Gastroesophageal sphincter (tissue), 4 donors: Measurements from ENCODE around the gene ABCC6. TPM values are rescaled to one million over a fixed set of nuclear protein-coding genes. Genes with fewer than 3 reads are reported as not detected.
"Not testable (repeated sequence)": the region's sequence is repeated elsewhere in the genome, so short reads cannot be mapped to it uniquely, and the experiment has no call there.

Experiments used
- ATAC-seq: fragments of 150-250 bp; one replicate; pipeline ENCODE4 v1.9.1; 2016; ENCODE audit warnings: mild to moderate bottlenecking, moderate library complexity
- H3K27ac ChIP-seq, 4 donors: fragments of 200-600 bp; sonication (generic) in 3 of 4; 1 replicate in 3 of 4; 2 replicates in 1 of 4; pipeline ENCODE4 v1.5.1; 2016 to 2019
- H3K27me3 ChIP-seq: fragments of 200-600 bp; sonication (generic); one replicate; pipeline ENCODE4 v1.5.1; 2019
- H3K36me3 ChIP-seq, 2 donors: fragments of 200-600 bp; sonication (generic); one replicate each; pipeline ENCODE4 v1.5.1; 2019; ENCODE audit warnings: control low read depth in 1 of 2
- H3K4me1 ChIP-seq, 3 donors: fragments of 200-600 bp; sonication (generic); 1 replicate in 2 of 3; 2 replicates in 1 of 3; pipeline ENCODE4 v1.5.1; 2016 to 2019; ENCODE audit warnings: control low read depth in 2 of 3
- H3K4me3 ChIP-seq, 2 donors: fragments of 200-600 bp; sonication (generic); one replicate each; pipeline ENCODE4 v1.5.1; 2019; ENCODE audit warnings: mild to moderate bottlenecking in 1 of 2, moderate library complexity in 1 of 2
- H3K9me3 ChIP-seq, 3 donors: fragments of 200-600 bp; sonication (generic); one replicate each; pipeline ENCODE4 v1.5.1; 2017 to 2019; ENCODE audit warnings: control low read depth in 2 of 3
- EP300 ChIP-seq: sonication (generic); formaldehyde crosslinking; IDR thresholded peaks from one replicate; pipeline ENCODE4 v1.6.1; 2017; ENCODE audit warnings: antibody characterized with exemption, mild to moderate bottlenecking
- POLR2A ChIP-seq, 2 donors: fragments of 450-650 bp; IDR thresholded peaks; one replicate each; pipeline ENCODE4 v1.6.1; 2017; ENCODE audit warnings: antibody characterized with exemption in 2 of 2, mild to moderate bottlenecking in 2 of 2, moderate library complexity in 1 of 2
- POLR2AphosphoS5 ChIP-seq: sonication (generic); formaldehyde crosslinking; IDR thresholded peaks from one replicate; pipeline ENCODE4 v1.6.1; 2017; ENCODE audit warnings: antibody characterized with exemption
- WGBS, 2 donors: methylation state at CpG; one replicate each; pipeline ENCODE4 v1.1.5; 2018; ENCODE audit warnings: low coverage in 1 of 2; 5-methylcytosine and 5-hydroxymethylcytosine counted together
- total RNA-seq, 4 donors: library from RNA; depleted of rRNA; stranded (reverse); fragments of >200 nt; gene quantifications; one replicate each; pipeline ENCODE4 v1.1.0, GENCODE V29; 2016
- TF ChIP-seq, protein P1 (sequence below), 4 experiments: fragments of 200-600 bp in 2 of 4; fragments of 450-650 bp in 2 of 4; sonication (generic) in 1 of 4; IDR thresholded peaks; one replicate each; pipeline ENCODE4 v1.5.1; 2017 to 2019; ENCODE audit warnings: antibody characterized with exemption in 4 of 4, mild to moderate bottlenecking in 2 of 4, moderate library complexity in 2 of 4

The ABCC6 gene
- total RNA-seq, 4 donors from 2014 or later = 0.93 to 1.0 (median 0.94) TPM

- no peaks in the 10 kb centered on the region for H3K4me1 ChIP-seq
- peaks cover 0 to 16% (median 0%) of the 10 kb centered on the region in 3 donors for H3K9me3 ChIP-seq
- H3K36me3 ChIP-seq = no peaks in the 10 kb centered on the region
- TF ChIP-seq, protein P1, sequence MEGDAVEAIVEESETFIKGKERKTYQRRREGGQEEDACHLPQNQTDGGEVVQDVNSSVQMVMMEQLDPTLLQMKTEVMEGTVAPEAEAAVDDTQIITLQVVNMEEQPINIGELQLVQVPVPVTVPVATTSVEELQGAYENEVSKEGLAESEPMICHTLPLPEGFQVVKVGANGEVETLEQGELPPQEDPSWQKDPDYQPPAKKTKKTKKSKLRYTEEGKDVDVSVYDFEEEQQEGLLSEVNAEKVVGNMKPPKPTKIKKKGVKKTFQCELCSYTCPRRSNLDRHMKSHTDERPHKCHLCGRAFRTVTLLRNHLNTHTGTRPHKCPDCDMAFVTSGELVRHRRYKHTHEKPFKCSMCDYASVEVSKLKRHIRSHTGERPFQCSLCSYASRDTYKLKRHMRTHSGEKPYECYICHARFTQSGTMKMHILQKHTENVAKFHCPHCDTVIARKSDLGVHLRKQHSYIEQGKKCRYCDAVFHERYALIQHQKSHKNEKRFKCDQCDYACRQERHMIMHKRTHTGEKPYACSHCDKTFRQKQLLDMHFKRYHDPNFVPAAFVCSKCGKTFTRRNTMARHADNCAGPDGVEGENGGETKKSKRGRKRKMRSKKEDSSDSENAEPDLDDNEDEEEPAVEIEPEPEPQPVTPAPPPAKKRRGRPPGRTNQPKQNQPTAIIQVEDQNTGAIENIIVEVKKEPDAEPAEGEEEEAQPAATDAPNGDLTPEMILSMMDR (IDR thresholded peaks at IDR 0.05) = no peak
- TF ChIP-seq POLR2AphosphoS5 (no peak), EP300 (no peak), POLR2A (IDR thresholded peaks at IDR 0.05) (no peak)
- H3K4me3 ChIP-seq = no peak overlapping the region
- WGBS, 2 donors = 68 to 69% methylated on average over 2 to 4 of the region's 5 CpGs
- no peak for ATAC-seq
- no peaks in the 10 kb centered on the region for H3K27me3 ChIP-seq
- H3K27ac ChIP-seq = no peak overlapping the region
These were observed 59.7 kb downstream of the ABCC6 start for GRCh38 chr16:16163571-16163970.

GRCh38 chr16:16163109-16163508, 60.2 kb downstream of the ABCC6 start:
- H3K4me1 ChIP-seq = no peaks in the 10 kb centered on the region
- H3K9me3 ChIP-seq = peaks cover 0 to 16% (median 0%) of the 10 kb centered on the region in 3 donors
- WGBS, 2 donors = 100% methylated on average over 1 of the region's 4 CpGs; no CpG with 5 or more reads in 1 of the 2 donors
- no peaks in the 10 kb centered on the region for H3K36me3 ChIP-seq
- no peak for ATAC-seq
- TF ChIP-seq POLR2A (IDR thresholded peaks at IDR 0.05) (no peak), POLR2AphosphoS5 (no peak), EP300 (no peak)
- TF ChIP-seq, protein P1 (IDR thresholded peaks at IDR 0.05) = no peak
- H3K27ac ChIP-seq = no peak overlapping the region
- H3K27me3 ChIP-seq = no peaks in the 10 kb centered on the region
- H3K4me3 ChIP-seq = no peak overlapping the region

DNA sequence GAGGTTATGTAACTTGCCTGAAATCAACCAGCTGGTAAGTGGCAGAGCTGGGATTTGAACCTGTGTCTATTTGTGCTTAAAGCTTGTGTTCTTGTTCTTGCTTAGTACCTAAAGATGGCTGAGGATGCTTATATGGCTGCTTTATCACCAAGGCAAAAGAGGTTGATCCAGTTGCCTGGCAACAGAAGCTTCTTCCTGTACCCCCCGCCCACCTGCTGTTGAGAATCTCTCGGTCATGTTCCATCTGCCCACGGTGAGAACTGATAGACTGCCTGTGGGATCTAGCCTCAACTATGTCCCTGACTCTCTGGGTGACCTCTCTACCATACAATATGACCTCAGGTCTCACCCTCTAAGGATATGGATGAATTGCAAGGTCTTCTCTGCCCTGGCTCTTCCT, 60.7 kb downstream of the ABCC6 start:
- H3K27ac ChIP-seq = no peak overlapping the region
- H3K4me1 ChIP-seq = no peaks in the 10 kb centered on the region
- 89 to 90% methylated on average over 3 of the region's 3 CpGs for WGBS, 2 donors
- H3K36me3 ChIP-seq = no peaks in the 10 kb centered on the region
- no peaks in the 10 kb centered on the region for H3K27me3 ChIP-seq
- H3K9me3 ChIP-seq = peaks cover 0 to 16% (median 0%) of the 10 kb centered on the region in 3 donors
- TF ChIP-seq POLR2AphosphoS5 = no peak
- TF ChIP-seq EP300 = no peak
- TF ChIP-seq, protein P1 (IDR thresholded peaks at IDR 0.05) = no peak
- TF ChIP-seq POLR2A (IDR thresholded peaks at IDR 0.05) = no peak
- H3K4me3 ChIP-seq = no peak overlapping the region
- ATAC-seq = no peak

DNA sequence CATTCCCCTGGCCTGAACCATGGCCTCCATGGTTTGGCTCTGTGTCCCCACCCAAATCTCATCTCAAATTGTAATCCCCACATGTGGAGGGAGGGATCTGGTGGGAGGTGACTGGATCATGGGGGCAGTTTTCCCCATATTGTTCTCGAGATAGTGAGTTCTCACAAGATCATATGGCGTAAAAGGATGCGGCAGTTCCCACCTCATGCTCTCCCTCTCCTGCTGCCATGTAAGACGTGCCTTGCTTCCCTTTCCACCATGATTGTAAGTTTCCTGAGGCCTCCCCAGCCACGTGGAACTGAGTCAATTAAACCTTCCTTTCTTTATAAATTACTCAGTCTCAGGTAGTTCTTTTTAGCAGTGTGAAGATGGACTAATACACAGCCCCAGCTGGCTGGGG, 61.5 kb downstream of the ABCC6 start:
- ATAC-seq, H3K4me1 ChIP-seq, H3K27ac ChIP-seq, H3K4me3 ChIP-seq, H3K36me3 ChIP-seq, H3K27me3 ChIP-seq: not testable (repeated sequence)
- 79 to 92% methylated on average over 4 to 5 of the region's 5 CpGs for WGBS, 2 donors
- H3K9me3 ChIP-seq = peaks cover 0 to 16% (median 0%) of the 10 kb centered on the region in 3 donors

DNA sequence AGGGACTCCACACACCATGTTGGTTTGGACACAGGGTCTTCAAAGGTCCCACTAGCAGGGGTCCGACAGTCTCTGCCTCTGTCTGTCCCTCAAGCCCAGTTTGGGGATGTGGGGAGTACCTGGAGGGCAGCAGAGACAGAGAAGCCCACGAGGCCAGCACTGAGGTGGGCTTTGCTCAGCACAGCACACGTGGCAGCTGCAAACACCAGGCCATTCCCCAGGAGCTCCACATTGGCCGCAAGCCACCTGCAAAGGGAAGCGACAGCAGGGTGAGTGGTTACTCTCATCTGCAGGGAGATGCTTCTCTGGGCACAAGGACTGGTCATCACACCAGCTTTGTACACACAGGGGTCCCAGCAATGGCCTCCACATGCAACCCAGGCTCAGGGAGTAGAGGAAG, 62.0 kb downstream of the ABCC6 start:
- WGBS, 2 donors = no CpG with 5 or more reads among the region's 5 CpGs
- TF ChIP-seq POLR2AphosphoS5 = no peak
- no peak for TF ChIP-seq POLR2A (IDR thresholded peaks at IDR 0.05)
- TF ChIP-seq, protein P1 (IDR thresholded peaks at IDR 0.05) = no peak
- no peak for TF ChIP-seq EP300
- H3K4me1 ChIP-seq = no peaks in the 10 kb centered on the region
- H3K27ac ChIP-seq = no peak overlapping the region
- H3K9me3 ChIP-seq = peaks cover 0 to 16% (median 0%) of the 10 kb centered on the region in 3 donors
- no peak for ATAC-seq
- H3K4me3 ChIP-seq = no peak overlapping the region
- H3K27me3 ChIP-seq = no peaks in the 10 kb centered on the region
- no peaks in the 10 kb centered on the region for H3K36me3 ChIP-seq
